Endometrium (tissue), 2 donors: ENCODE data around the gene RCOR2.

Experiments
- FAIRE-seq: peaks from 2 replicates; lab custom pipeline; 2012; peaks lifted over from hg19 to GRCh38; lab: Jason Lieb, UNC
- donor health status: control.
- donor health status: control.

The RCOR2 gene

GRCh38 chr11:63907063-63907462 lies 9.9 kb downstream of the RCOR2 start:
- no peak for FAIRE-seq

- no peak for FAIRE-seq
Observed at GRCh38 chr11:63906585-63906984, 10.4 kb downstream of the RCOR2 start.

- no peak for FAIRE-seq
Observed at GRCh38 chr11:63906087-63906486, 10.9 kb downstream of the RCOR2 start.

- FAIRE-seq = no peak
Observed at GRCh38 chr11:63905179-63905578, 11.8 kb downstream of the RCOR2 start.

GRCh38 chr11:63904743-63905142 lies 12.2 kb downstream of the RCOR2 start:
- FAIRE-seq = no peak

- FAIRE-seq = no peak
Observed at GRCh38 chr11:63903884-63904283, 13.1 kb downstream of the RCOR2 start.

- no peak for FAIRE-seq
Observed at GRCh38 chr11:63901660-63902059, 15.3 kb downstream of the RCOR2 start.

- no peak for FAIRE-seq
Observed at GRCh38 chr11:63897459-63898146, 19.4 kb downstream of the RCOR2 start.

- no peak for FAIRE-seq
Observed at GRCh38 chr11:63896071-63896470, 20.9 kb downstream of the RCOR2 start.

- no peak for FAIRE-seq
Observed at GRCh38 chr11:63893355-63893754, 23.6 kb downstream of the RCOR2 start.

GRCh38 chr11:63892228-63892627 lies 24.7 kb downstream of the RCOR2 start:
- no peak for FAIRE-seq

- no peak for FAIRE-seq
Observed at GRCh38 chr11:63890368-63890767, 26.6 kb downstream of the RCOR2 start.

GRCh38 chr11:63889344-63889743 lies 27.6 kb downstream of the RCOR2 start:
- no peak for FAIRE-seq

GRCh38 chr11:63888170-63889086 lies 28.5 kb downstream of the RCOR2 start:
- FAIRE-seq = no peak

GRCh38 chr11:63887386-63887999 lies 29.5 kb downstream of the RCOR2 start:
- FAIRE-seq = no peak

GRCh38 chr11:63884196-63884932 lies 32.6 kb downstream of the RCOR2 start:
- no peak for FAIRE-seq

GRCh38 chr11:63883791-63884190 lies 33.2 kb downstream of the RCOR2 start:
- FAIRE-seq = no peak

- FAIRE-seq = no peak
Observed at GRCh38 chr11:63882555-63883242, 34.3 kb downstream of the RCOR2 start.

GRCh38 chr11:63880403-63880790 lies 36.6 kb downstream of the RCOR2 start:
- no peak for FAIRE-seq

GRCh38 chr11:63879598-63880402 lies 37.2 kb downstream of the RCOR2 start:
- no peak for FAIRE-seq
